Panc1 (cell line): ENCODE data around the gene DHCR24. TPM values are rescaled to one million over a fixed set of nuclear protein-coding genes. Genes with fewer than 3 reads are reported as not detected.

Experiments used
- ATAC-seq: fragments of 200-7000 bp; cut with Tn5 transposase; 2 replicates; pipeline ENCODE4 v1.9.1; 2020; ENCODE audit warnings: mild to moderate bottlenecking, moderate library complexity
- BruUV-seq: library from RNA; stranded (reverse); fragments of 400-500 nt; replicated peaks from 2 replicates; lab custom pipeline; 2021; lab: Mats Ljungman, UMichigan
- CTCF ChIA-PET: fragments of 300-600 bp; sonication (Branson Sonifier 250); formaldehyde crosslinking; loops from one replicate; lab custom pipeline; 2022; ENCODE audit warnings: antibody characterized with exemption; lab: Charles Lee
- POLR2A ChIA-PET: fragments of 300-600 bp; sonication (Branson Sonifier 250); formaldehyde crosslinking; loops from one replicate; lab custom pipeline; 2022; ENCODE audit warnings: antibody characterized with exemption; lab: Charles Lee
- DNase-seq: peaks from one replicate; pipeline ENCODE4 v3.0.0-alpha.2; 2010; ENCODE audit warnings: low read depth, low spot score
- H3K27ac ChIP-seq: 2 replicates; pipeline ENCODE4 v1.5.1; 2011; ENCODE audit warnings: mild to moderate bottlenecking, low read length, inconsistent platforms
- H3K27me3 ChIP-seq: fragments of 200-500 bp; sonication (Bioruptor generic); 2 replicates; pipeline ENCODE4 v1.6.0; 2014; ENCODE audit warnings: low read length, inconsistent platforms; ENCODE audit not compliant: control insufficient read depth, insufficient read depth
- H3K36me3 ChIP-seq: fragments of 200-500 bp; sonication (Bioruptor generic); 2 replicates; pipeline ENCODE4 v1.5.1; 2014; ENCODE audit warnings: inconsistent platforms, mild to moderate bottlenecking, low read length, moderate library complexity; ENCODE audit not compliant: control insufficient read depth, insufficient read depth
- H3K4me1 ChIP-seq: 2 replicates; pipeline ENCODE4 v1.5.1; 2011; ENCODE audit warnings: inconsistent platforms, mild to moderate bottlenecking, low read length, moderate library complexity; ENCODE audit not compliant: control insufficient read depth, insufficient read depth
- H3K4me3 ChIP-seq, 2 experiments: 2 replicates each; pipeline ENCODE4 v1.5.1; 2011 to 2012; ENCODE audit warnings: low read depth in 2 of 2, low read length in 2 of 2, mild to moderate bottlenecking in 2 of 2, inconsistent platforms in 1 of 2, moderate library complexity in 1 of 2
- H3K9me3 ChIP-seq: fragments of 200-500 bp; sonication (Bioruptor generic); 2 replicates; pipeline ENCODE4 v1.5.1; 2014; ENCODE audit warnings: low read depth, mild to moderate bottlenecking, inconsistent platforms, low read length, moderate library complexity; ENCODE audit not compliant: control insufficient read depth, insufficient read depth
- POLR2AphosphoS5 ChIP-seq: IDR thresholded peaks from 2 replicates; pipeline ENCODE4 v1.6.1; 2012; ENCODE audit warnings: mild to moderate bottlenecking, low read depth, low read length, moderate library complexity
- REST ChIP-seq, 2 experiments: IDR thresholded peaks; 2 replicates each; pipeline ENCODE4 v1.6.1; 2011 to 2012; ENCODE audit warnings: low read depth in 2 of 2, control low read depth in 1 of 2, low read length in 1 of 2, mild to moderate bottlenecking in 1 of 2, moderate library complexity in 1 of 2; ENCODE audit not compliant: insufficient read depth in 1 of 2
- SIN3A ChIP-seq: IDR thresholded peaks from 2 replicates; pipeline ENCODE4 v1.6.1; 2012; ENCODE audit warnings: low read depth, mild to moderate bottlenecking, low read length, moderate library complexity, borderline replicate concordance; ENCODE audit not compliant: insufficient read depth
- TCF7L2 ChIP-seq: IDR thresholded peaks from 2 replicates; pipeline ENCODE4 v1.6.1; 2011; ENCODE audit warnings: mild to moderate bottlenecking, low read depth, low read length, inconsistent platforms
- in situ Hi-C: cut with HindIII; loops from 2 replicates; pipeline ENCODE4 v1.10.0; 2016; ENCODE audit warnings: low sequenced_read_pairs, low pct_unique_long_range_greater_than_20kb
- intact Hi-C: fragments of 100-400 bp; cut with micrococcal nuclease; formaldehyde crosslinking; loops from one replicate; pipeline ENCODE4 v1.10.0; 2022; ENCODE audit not compliant: unreplicated experiment
- total RNA-seq: library from RNA; stranded (reverse); gene quantifications from one replicate; pipeline ENCODE4 v1.2.1, GENCODE V29; 2021; ENCODE audit not compliant: unreplicated experiment
- TF ChIP-seq, protein P1 (sequence below): fragments of 450-650 bp; IDR thresholded peaks from 2 replicates; pipeline ENCODE4 v1.5.1; 2017; ENCODE audit warnings: mild to moderate bottlenecking

The DHCR24 gene
- total RNA-seq, 1 experiment from 2014 or later = 313 TPM

DNA sequence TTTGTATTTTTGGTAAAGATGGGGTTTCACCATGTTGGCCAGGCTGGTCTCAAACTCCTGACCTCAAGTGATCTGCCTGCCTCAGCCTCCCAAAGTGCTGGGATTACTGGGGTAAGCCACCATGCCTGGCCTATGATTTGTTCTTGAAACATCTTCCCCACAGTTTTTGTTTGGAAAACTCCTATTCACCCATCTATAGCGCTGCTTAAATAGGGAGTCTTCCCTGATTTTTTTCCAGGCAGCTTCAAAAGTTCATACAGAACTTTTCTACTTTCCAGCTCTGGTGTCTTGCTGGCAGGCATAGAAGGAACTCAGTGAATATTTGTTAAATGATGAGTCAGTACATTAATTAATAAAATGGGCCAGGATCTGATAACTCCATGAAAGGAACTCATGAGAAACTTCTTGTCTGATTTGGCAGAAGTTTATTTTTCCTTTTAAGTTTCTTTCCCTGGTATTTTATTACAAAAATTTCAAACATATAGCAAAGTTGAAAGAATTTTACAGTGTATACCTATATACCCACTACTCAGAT lies 52.9 kb downstream of the DHCR24 start:
- H3K4me1 ChIP-seq = no peaks in the 10 kb centered on the region
- TF ChIP-seq REST (IDR thresholded peaks at IDR 0.05; ENCODE audit: insufficient read depth in 1 of 2, low read depth in 2 of 2, low read length in 1 of 2) = no peak
- TF ChIP-seq, protein P1, sequence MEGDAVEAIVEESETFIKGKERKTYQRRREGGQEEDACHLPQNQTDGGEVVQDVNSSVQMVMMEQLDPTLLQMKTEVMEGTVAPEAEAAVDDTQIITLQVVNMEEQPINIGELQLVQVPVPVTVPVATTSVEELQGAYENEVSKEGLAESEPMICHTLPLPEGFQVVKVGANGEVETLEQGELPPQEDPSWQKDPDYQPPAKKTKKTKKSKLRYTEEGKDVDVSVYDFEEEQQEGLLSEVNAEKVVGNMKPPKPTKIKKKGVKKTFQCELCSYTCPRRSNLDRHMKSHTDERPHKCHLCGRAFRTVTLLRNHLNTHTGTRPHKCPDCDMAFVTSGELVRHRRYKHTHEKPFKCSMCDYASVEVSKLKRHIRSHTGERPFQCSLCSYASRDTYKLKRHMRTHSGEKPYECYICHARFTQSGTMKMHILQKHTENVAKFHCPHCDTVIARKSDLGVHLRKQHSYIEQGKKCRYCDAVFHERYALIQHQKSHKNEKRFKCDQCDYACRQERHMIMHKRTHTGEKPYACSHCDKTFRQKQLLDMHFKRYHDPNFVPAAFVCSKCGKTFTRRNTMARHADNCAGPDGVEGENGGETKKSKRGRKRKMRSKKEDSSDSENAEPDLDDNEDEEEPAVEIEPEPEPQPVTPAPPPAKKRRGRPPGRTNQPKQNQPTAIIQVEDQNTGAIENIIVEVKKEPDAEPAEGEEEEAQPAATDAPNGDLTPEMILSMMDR = no peak
- no peak for TF ChIP-seq TCF7L2
- no peak for TF ChIP-seq POLR2AphosphoS5
- TF ChIP-seq SIN3A = no peak
- intact Hi-C loops = no loop called here
- peaks cover 4% of the 10 kb centered on the region; the same call in 1 of the 2 replicates for H3K9me3 ChIP-seq
- H3K36me3 ChIP-seq = no peaks in the 10 kb centered on the region
- in situ Hi-C loops = no loop called here
- CTCF ChIA-PET = no interaction called here
- no TSS peak for BruUV-seq
- POLR2A ChIA-PET = no interaction called here
- H3K27me3 ChIP-seq = no peaks in the 10 kb centered on the region
- DNase-seq (no peak), ATAC-seq (no peak)
- no peak overlapping the region for H3K27ac ChIP-seq
- H3K4me3 ChIP-seq = no peak overlapping the region

- CTCF ChIA-PET = interaction anchor here (0.7 kb wide), 1 partner anchor 344 kb away, joined by 3 read pairs; no protein-coding TSS in a partner anchor
These were observed 53.9 kb downstream of the DHCR24 start for GRCh38 chr1:54833121-54833520.

More at GRCh38 chr1:54833121-54833520, 53.9 kb downstream of the DHCR24 start:
- no TSS peak for BruUV-seq
- Histone ChIP-seq H3K27me3 (no peaks in the 10 kb centered on the region), H3K4me3 (no peak overlapping the region), H3K36me3 (no peaks in the 10 kb centered on the region), H3K4me1 (no peaks in the 10 kb centered on the region), H3K27ac (no peak overlapping the region), H3K9me3 (peaks cover 6% of the 10 kb centered on the region; the same call in 1 of the 2 replicates)
- in situ Hi-C loops = no loop called here
- POLR2A ChIA-PET = no interaction called here
- TF ChIP-seq POLR2AphosphoS5 (no peak), REST (IDR thresholded peaks at IDR 0.05; ENCODE audit: insufficient read depth in 1 of 2, low read depth in 2 of 2, low read length in 1 of 2) (no peak), TCF7L2 (no peak), SIN3A (no peak)
- TF ChIP-seq, protein P1 = no peak
- DNase-seq (no peak), ATAC-seq (no peak)
- intact Hi-C loops = no loop called here
